GM19025 (cell line): Measurements from ENCODE around the gene TTLL11.

Source experiments
- ATAC-seq: cut with Tn5 transposase; IDR thresholded peaks from one replicate; pipeline ENCODE4 v1.9.1; 2021; ENCODE audit warnings: mild to moderate bottlenecking, low read depth, moderate library complexity; ENCODE audit not compliant: unreplicated experiment

Gene TTLL11

DNA sequence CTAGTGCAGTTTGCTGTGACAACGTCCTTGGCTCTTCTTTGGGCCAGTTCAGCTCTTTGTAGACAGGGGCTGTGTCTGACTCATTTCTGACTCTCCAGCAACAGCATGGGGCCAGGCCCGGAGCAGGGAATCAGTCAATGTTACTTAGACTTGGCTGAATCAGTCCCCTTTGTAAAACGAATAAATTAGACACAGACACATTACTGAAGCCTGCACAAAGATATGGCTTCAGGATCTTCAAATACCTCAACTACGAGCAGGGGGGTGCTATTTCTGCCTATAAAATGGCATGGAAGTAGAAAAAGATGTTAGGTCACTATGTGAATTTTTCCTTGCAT lies 204.7 kb downstream of the TTLL11 start:
- ATAC-seq: no peak

DNA sequence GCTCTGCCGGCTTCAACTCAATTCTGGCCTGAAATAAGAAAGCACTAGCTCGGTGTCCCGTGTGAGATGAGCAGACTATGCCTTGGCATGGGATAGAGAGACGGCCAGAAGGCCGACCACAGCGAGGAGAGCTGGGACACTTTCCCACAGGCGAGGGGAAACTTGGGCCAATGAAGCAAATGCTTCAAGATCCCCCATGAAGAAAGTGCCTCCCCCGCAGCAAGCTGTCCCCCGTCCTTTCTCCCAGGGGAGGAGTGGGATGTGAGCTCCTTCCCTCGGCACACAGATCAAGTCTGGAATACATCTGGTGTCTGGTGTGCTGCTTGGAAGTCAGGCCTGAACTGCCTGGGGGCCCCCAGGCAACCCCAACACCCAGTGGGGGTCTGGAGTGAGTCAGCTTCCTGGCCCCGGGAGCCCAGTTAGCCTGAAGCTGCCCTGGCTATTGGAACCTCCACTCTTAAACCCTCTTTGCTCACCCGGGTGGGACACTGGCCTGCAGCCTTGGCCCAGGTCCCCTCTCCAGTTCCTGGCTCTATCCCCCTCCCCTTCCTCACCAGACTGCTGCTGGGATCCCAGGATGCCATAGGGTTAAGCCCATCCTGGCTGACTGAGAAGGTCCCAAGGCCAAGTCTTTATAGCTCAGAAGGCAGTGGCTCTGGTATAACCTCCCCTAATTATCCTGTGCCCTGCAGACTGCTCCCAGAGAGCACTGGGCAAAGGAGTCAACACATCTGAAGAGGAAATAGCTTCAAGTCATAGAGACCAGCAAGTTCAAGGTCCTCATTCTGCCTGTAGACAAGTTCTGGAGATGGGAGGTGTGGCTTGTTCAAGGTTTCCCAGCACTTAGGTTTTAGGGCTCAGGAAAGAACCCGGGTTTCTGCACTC lies 205.3 kb downstream of the TTLL11 start:
- ATAC-seq: no peak

DNA sequence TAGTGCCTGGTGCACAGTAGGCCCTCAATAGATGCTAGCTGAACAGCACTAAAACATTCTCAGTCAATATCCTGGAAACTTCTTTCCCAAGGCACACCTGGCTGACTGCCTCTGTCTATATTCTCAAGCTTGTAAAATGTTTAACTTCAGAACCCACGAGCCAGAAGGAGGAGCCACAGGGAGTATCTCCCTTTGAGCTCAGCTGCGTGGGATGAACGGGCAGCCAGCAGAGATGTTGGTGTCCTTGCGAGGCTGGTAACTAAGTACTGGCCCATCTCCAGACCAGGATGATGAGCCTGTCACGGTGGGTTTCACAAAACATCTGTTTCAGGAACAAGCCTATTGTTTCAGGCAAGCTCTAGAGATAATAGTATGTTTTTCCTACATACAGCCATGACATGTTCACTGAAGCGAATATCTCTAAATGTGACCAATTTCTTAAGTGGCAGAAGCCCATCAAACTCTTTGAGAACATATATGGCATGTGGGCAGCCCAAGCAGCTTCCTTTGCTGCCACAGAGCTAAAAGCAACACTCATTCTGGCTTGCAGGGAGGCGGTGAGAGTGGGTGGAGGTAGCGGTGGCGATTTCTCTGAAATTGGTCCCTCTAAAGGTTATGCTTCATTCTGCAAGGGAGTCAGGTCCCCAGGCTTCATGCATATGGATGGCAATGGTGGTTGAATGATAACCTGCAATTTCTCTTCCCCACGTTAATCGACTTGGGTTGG lies 206.2 kb downstream of the TTLL11 start:
- ATAC-seq: no peak

DNA sequence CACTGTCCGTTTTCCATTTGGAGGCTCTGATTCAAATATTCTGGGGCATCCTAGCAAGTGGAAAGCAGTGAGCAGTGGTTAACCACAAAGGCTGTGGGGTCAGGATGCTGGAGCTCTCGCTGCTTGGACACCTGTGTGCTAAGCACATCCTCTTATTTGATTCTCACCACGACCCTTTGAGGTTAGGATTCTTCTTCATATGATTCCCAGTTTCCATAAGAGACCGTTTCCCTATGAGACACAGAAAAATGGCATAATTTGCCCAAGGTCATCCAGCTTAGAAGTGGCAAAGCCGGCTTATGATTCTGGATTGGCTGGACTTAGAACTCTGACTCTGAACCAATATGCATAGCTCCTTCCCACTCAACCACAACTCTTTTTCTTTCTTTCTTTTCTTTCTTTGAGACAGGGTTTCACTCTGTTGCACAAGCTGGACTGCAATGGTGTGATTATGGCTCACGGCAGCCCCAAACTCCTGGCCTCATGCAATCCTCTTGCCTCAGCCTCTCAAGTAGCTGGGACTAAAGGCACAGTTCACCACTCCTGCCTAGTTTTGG lies 207.7 kb downstream of the TTLL11 start:
- no peak for ATAC-seq

DNA sequence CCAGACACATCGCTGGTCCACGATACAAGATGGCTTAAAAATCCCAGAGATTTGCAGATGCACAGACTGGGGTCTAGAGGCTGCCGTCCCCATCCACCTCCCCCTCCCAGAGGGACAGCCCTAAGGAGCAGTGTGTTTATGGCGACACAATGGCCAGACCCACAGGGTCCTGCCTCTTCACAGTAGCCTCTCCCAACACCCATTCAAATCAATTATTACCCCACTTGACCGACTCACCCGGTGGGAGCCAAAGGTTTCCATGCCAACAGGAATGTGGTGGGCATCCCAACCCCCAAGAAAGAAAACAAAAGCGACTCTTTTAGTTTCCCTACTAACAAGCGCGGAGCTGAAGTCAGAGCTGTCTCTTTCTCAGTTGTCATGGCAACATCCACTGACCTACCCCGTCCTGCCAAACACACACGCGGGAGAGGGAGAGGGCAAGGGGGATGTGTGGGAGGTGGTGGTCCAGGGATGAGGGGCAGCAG lies 209.0 kb downstream of the TTLL11 start:
- no peak for ATAC-seq

DNA sequence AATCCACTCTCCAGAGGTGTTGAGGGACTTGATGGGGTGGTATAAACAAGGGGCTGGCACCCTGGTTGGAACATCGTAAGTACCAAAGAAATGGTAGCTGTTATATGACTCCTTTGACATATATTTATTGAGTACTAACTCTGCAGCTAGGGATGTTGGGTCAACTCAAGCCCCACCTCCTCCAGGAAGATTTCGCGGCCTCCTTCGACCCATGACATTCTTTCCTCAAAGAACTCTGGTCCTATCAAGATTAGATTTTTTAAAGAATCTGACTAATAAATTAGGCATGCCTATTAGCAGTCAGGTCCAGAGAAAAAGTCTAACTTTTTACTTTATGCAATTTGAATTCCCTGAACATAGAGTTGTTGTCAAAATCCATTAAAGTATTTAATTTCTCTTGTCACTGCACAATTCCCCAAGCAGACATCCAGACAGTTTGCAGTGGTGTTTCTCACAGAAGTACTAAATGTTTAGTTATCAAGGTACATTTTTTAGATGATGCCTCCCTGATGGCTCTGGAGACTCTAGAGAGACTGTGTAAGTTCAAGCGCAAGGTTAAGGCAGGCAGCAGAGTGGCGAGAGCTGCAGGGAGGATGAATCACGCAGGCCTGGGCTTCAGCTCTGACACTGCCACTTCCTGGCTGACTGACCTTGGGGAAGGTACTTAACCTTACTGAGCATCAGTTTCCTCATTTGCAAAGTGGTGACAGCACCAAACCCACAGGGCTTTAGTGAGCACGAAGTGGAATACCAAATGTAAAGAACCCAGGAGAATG lies 209.6 kb downstream of the TTLL11 start:
- no peak for ATAC-seq

DNA sequence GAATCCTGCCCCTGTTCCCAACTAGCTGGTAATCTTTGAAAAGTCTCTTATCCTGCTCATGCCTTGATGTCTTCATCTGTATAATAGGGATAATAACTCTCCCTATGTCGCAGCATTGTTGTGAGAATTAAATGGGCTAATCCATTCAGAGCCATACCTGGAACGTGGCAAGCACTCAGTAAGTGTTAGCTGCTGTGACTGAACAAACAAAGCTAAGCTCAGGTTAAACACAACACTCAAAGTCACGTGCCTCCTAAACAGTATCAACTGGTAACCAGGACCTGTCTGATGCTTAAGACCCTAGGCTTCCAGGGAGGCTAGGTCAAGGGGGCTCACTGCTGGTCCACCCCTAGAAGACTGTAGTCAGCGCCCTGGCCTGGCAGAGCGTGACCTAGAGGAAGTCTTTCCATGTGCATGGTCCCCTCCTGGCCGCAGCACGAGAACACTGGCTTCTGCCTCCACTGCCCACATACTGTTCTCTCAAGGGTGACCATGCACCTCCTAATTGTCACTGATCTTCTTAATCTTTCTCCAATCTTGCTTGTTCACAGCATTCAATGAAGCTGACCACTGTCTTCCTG lies 211.1 kb downstream of the TTLL11 start:
- no peak for ATAC-seq

DNA sequence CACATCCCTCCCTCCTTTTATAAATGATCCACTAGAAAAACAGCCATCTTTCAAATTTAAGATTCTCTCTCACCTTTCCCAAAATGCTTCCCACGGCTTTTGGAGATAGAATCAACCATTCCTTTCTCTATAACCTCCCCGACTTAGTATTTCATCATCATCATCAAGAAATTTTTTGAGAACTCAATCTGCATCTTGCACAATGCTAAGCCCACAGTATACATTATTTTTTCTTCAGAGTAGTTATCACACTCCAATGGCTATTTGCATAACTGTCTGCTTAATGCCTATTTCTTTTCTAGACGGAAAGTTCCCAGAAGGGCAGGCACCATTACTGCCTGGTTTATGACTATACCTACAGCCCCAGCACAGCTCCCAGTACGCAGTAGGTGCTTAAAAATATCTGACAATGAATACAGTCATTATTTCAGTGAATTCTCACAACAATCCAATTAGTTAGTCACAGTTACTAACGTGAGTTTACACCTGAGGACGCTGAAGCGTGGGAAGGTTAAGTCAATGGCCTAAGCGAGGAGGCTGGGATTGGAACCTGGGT lies 212.7 kb downstream of the TTLL11 start:
- no peak for ATAC-seq

DNA sequence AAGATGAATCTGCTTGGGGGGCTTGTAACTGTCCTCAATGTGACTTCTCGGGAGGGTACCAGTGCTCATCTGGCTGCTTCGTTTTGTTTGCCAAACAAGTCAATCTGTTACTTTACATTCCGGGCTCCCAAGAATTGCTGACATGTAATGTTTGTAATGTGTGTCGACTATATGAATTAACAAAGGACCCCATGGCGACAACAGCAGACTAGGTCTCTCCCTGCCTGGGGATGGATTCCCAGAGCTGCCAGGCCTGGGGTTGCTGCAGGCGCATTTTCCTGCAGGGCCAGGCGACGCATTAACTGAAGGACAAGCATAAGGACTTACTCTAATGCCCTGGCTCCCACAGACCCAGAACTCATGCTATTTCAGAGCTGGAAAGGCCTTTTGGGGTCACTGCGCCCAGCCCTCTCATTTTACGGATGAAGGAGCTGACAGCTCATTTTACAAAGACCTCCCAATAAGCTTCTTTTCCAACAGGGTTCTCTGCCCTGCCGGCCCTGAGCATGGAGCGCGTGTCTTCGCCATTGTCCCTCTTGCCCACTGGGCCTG lies 214.8 kb downstream of the TTLL11 start:
- no peak for ATAC-seq

DNA sequence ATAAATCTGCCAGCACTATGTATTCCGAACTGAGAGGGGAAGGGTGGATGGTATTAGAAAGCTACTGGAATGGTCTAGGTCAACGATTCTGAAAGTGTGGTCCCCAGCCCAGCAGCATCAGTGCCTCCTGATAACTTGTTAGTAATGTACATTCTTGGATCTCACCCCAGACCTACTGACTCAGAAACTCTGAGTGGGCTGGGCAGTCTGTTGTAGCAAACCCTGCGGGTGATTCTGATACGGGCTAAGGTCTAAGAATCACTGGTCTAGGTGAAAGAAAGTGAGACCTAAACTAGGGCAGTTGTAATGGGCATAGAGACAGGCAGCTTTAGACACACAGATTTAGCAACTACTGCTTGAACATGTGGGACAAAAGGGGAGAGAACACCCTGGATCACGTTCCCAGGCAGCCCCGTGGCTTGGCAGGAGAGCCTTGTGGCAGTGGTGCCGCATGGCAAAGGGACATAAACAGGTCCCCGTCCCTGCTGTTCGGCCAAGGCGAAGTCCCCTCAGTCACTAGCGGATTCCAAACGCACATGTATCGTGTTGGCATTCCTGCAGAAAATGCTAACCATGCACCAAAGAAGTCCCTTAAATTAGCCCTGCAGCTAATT lies 216.3 kb downstream of the TTLL11 start:
- no peak for ATAC-seq

DNA sequence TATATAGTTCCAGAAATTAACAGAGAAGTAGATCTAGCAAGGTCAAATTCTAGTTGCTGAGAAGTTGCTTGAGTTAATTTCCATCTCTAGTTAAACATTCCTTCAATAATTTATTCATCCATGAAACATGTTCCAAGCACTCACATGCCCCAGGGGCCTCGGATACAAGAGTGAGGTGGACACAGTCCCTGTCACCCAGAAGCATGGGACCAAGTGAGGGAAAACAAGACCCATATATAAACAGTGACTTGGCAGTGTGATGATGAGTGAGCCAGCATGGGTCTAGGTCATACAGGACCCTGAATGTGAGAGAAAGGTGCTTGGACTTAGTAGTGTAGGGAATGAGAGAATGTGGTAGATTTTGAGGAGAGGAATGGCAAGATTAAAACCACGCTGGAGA lies 216.9 kb downstream of the TTLL11 start:
- ATAC-seq: no peak

DNA sequence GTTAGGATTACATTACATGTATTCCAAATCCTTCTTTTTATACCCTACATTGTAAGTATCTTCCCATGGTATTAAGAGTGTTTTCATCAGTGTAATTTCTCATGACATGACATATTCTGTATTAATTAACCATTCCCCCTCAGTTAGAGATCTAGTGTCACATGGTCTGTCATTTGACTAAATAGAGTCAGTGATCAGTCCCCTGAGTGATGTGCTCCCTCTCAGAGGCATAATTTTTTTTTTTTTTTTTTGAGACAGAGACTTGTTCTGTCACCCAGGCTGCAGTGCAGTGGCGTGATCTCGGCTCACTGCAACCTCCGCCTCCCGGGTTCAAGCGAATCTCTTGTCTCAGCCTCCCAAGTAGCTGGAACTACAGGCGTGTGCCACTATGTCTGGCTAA lies 218.6 kb downstream of the TTLL11 start:
- ATAC-seq: no peak

DNA sequence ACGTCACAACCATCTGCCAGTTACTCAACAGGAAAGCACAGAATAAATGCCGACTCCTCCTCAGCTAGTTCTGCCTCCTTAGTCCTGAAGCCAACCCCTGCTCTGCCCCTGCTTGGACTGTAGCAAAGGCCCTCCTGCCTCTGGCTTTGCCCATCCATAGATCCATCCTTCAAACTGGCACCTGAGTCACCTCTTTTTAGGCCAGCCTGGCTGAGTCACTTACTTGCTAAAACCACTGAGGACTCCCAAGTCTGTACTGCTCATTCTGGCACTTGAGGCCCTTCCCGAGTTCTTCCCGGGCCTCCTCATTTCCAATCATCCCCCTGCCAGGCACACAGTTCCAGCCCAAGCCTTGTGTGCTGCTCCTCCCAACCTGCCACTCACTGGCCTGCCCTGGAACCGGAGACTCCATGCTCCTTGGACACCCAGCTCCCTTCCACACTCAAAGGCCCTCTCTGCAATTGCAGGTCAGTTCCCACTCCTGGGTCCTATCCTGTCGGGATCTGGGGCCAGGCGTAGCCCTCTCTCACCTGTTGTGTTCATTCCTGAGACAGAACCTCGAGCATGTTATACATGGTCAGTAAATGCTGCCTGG lies 221.6 kb downstream of the TTLL11 start:
- no peak for ATAC-seq

DNA sequence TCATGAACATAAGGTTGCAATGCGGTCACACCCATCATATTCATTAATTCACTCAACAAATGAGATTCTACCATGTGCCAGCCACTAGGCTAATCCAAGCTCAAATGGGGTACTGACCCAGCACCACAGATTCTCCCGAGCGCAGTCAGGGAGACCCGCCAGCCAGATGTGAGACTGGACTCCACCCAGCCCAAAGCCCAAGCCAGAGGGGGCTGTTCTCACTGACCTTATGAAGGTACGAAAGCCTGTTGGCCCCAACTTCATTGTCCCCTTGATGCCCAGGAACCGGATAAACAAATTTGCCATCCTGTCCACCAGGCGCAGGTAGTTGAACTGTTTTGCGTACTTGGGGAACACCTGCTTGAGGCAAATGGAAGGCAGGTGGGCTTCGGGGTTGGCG lies 222.8 kb downstream of the TTLL11 start:
- no peak for ATAC-seq

DNA sequence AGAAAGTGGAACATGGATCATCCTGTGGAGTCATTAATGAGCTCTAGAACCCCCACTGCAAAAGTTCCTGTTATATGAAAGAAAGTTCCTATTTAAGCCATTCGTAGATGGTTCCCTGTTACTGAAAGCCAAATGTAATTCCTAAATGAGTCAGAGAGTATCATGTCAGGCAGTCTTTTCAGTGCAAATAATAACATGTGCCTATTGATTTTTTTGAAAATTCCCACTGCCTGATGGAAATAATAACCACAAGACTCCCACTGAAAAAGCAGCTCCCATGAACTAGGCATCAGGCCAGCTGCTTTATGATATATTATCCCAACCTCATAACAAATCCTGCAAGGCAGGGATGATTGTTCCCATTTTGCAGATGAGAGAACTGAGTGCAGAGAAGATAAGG lies 224.5 kb downstream of the TTLL11 start:
- ATAC-seq: no peak

DNA sequence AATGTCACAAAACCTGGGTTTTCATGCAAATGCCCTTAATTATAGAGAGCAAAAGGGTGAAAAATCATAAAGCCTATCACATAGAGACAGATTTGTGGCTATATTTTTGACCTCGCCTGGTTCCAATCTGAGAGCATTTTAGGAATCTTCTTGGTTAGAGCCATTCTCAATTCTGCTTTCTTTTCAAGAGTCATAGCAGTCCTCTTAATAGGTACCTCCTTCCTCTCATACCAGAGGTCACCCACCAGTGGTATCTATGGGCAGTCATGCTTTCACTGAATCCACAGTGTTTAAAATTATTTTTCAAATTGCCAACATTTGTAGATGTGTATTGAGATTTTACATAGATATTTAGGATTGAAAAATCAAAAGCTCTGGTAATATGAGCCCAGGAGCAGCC lies 226.2 kb downstream of the TTLL11 start:
- ATAC-seq: no peak

DNA sequence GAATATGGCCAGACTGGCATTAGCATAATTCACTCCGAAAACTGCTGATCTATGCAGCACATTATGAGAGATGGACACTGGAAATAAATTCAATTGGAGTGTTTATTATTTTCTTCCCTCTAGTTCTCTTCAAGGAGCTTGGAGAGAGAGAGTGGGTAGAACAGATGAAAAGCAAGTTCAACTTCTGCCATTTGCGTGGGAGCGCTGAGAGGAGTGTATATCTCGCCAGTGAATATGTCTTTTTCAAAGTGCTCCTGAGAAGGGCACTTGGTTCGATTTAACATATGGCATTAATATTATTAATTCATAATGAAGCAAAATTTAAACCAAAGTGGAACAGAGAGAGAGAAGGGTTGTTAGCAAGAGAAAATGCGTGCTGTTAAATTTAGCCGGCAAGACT lies 227.2 kb downstream of the TTLL11 start:
- no peak for ATAC-seq

DNA sequence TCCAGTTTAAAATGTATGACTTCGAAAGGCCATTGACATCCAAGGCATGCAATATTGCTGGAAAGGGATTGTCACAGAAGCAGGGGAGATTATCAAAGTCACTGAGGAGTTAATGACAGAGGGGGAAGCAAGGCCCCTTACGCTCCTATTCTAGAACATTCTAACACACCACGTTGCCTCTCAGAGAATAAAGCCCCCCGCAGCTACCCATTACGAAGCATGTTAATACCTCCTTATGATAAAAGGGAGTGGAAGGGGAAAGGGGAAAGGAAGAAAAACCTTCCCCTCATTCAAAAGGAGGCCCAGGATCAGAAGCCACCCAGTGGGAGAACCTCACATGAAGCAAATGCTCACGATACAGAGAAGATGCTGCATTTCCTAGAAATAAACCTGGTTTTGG lies 228.0 kb downstream of the TTLL11 start:
- no peak for ATAC-seq

DNA sequence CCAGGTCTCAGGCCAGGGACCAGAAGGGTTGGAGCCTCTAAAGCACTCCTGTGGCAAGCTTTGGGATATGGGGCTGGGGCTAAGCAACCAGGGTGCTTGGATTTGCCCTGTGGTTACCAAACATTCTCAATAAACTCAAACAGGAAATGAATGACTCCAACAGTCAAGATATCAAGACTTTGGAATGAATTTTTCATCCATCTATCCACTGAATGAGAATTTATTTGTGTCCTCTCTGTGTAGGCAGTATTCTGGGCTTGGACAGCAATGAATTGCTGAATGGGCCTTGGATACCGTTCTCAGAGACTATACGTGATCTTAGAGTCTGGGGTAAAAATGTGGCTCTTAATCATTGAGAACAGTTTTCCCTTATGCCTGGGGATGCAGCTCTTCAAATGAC lies 229.2 kb downstream of the TTLL11 start:
- ATAC-seq: no peak
